PC-9 (cell line): Measurements from ENCODE around the gene ISM1. TPM values are rescaled to one million over a fixed set of nuclear protein-coding genes. Genes with fewer than 3 reads are reported as not detected.

Experiments
- BruUV-seq: library from RNA; stranded (reverse); fragments of 400-500 nt; replicated peaks from 2 replicates; lab custom pipeline; 2021; lab: Mats Ljungman, UMichigan
- CTCF ChIA-PET: fragments of 300-600 bp; sonication (Branson Sonifier 250); formaldehyde crosslinking; loops from one replicate; lab custom pipeline; 2022; ENCODE audit warnings: antibody characterized with exemption; lab: Charles Lee
- POLR2A ChIA-PET: fragments of 300-600 bp; sonication (Branson Sonifier 250); formaldehyde crosslinking; loops from one replicate; lab custom pipeline; 2022; ENCODE audit warnings: antibody characterized with exemption; ENCODE audit not compliant: unreplicated experiment; lab: Charles Lee
- DNase-seq, 2 experiments: peaks; one replicate each; pipeline versions ENCODE4 v3.0.0 to v3.0.0-alpha.2; 2015 to 2022; ENCODE audit warnings: mixed read lengths in 1 of 2
- H2AFZ ChIP-seq: fragments of 200-600 bp; sonication (generic); 2 replicates; pipeline ENCODE4 v1.8.1; 2017; ENCODE audit warnings: antibody characterized with exemption
- H3F3A ChIP-seq: fragments of 200-600 bp; sonication (generic); 2 replicates; pipeline ENCODE4 v1.8.1; 2017; ENCODE audit warnings: antibody characterized with exemption, mild to moderate bottlenecking, low read depth; ENCODE audit not compliant: insufficient read depth
- H3K27ac ChIP-seq: fragments of 200-600 bp; sonication (generic); 2 replicates; pipeline ENCODE4 v1.6.1; 2016; ENCODE audit warnings: mixed run types
- H3K27me3 ChIP-seq: fragments of 200-600 bp; sonication (generic); 2 replicates; pipeline ENCODE4 v1.6.1; 2016; ENCODE audit warnings: low read depth, mixed run types; ENCODE audit not compliant: insufficient read depth
- H3K36me3 ChIP-seq: fragments of 200-600 bp; sonication (generic); 2 replicates; pipeline ENCODE4 v1.6.1; 2016; ENCODE audit warnings: low read depth, mixed run types
- H3K4me1 ChIP-seq: fragments of 200-600 bp; sonication (generic); replicated peaks from 2 replicates; pipeline ENCODE4 v1.6.1; 2016; ENCODE audit warnings: mixed run types; ENCODE audit not compliant: insufficient read depth
- H3K4me2 ChIP-seq: fragments of 200-600 bp; sonication (generic); 2 replicates; pipeline ENCODE4 v1.6.1; 2017; ENCODE audit warnings: mixed run types
- H3K4me3 ChIP-seq: fragments of 200-600 bp; sonication (generic); 2 replicates; pipeline ENCODE4 v1.6.1; 2016; ENCODE audit warnings: mixed run types
- H3K79me2 ChIP-seq: fragments of 200-600 bp; sonication (generic); 2 replicates; pipeline ENCODE4 v1.6.1; 2017; ENCODE audit warnings: low read depth, mixed run types
- H3K9me2 ChIP-seq: fragments of 200-600 bp; sonication (generic); 2 replicates; pipeline ENCODE4 v1.8.1; 2017; ENCODE audit warnings: mild to moderate bottlenecking; ENCODE audit not compliant: insufficient read depth
- H3K9me3 ChIP-seq: fragments of 200-600 bp; sonication (generic); 2 replicates; pipeline ENCODE4 v1.8.1; 2016; ENCODE audit warnings: low read depth; ENCODE audit not compliant: insufficient read depth
- H4K20me1 ChIP-seq: fragments of 200-600 bp; sonication (generic); 2 replicates; pipeline ENCODE4 v1.8.1; 2017; ENCODE audit not compliant: insufficient read depth
- EZH2 ChIP-seq: fragments of 200-600 bp; sonication (generic); IDR thresholded peaks from 2 replicates; pipeline ENCODE4 v1.8.0; 2017; ENCODE audit warnings: antibody characterized with exemption, low read depth
- intact Hi-C: fragments of 100-400 bp; cut with micrococcal nuclease; formaldehyde crosslinking; loops from one replicate; pipeline ENCODE4 v1.10.0; 2022; ENCODE audit not compliant: unreplicated experiment
- total RNA-seq: library from RNA; stranded (reverse); gene quantifications from 2 replicates; pipeline ENCODE4 v1.2.3, GENCODE V29; 2021
- TF ChIP-seq, protein P1 (sequence below): fragments of 200-600 bp; sonication (generic); conservative IDR thresholded peaks from 2 replicates; pipeline ENCODE4 v1.6.1; 2017; ENCODE audit warnings: mixed run types, antibody characterized with exemption, mild to moderate bottlenecking, moderate library complexity

ISM1 gene
- total RNA-seq, 1 experiment from 2014 or later, result not detected

- peak in 1 of 2 experiments; percentile 17 for DNase-seq
- H3K4me3 ChIP-seq, result peak overlapping the region; percentile 62
Observed at GRCh38 chr20:13220194-13220903, 725 bp upstream of the ISM1 start.

DNA sequence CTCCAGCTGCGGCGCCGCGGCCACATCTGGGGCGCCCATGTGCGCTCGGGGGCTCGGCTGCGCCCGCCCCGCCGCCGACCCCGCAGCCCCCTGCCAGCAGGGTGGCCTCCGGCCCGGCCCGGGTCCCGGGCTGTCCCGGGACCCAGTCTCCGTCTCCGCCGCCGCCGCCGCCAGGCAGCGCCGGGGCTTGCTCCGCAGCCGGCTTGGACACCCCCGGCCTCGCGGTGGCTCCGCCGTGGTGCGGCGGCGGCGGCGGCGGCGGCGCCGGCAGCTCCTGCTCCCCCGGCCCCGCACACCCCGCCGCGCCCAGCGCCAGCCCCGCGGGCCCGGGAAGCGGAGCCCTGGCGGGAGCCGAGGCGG, 219 bp downstream of the ISM1 start:
- CTCF ChIA-PET, result interaction anchor here (0.6 kb wide), 1 partner anchor 291 kb away, joined by 5 read pairs; no protein-coding TSS in a partner anchor
- no peak for DNase-seq
- H3K4me2 ChIP-seq, result peak overlapping the region; percentile 91; the same call in 1 of the 2 replicates
- H3K79me2 ChIP-seq, result no peaks in the 10 kb centered on the region
- intact Hi-C loops, result no loop called here
- H3F3A ChIP-seq, result no peaks in the 10 kb centered on the region
- peaks cover 8% of the 10 kb centered on the region; the same call in 1 of the 2 replicates for H3K27me3 ChIP-seq
- no peak overlapping the region for H2AFZ ChIP-seq
- no peaks in the 10 kb centered on the region for H3K9me2 ChIP-seq
- H3K4me1 ChIP-seq, result no peaks in the 10 kb centered on the region
- no peaks in the 10 kb centered on the region for H3K9me3 ChIP-seq
- TF ChIP-seq, protein P1, sequence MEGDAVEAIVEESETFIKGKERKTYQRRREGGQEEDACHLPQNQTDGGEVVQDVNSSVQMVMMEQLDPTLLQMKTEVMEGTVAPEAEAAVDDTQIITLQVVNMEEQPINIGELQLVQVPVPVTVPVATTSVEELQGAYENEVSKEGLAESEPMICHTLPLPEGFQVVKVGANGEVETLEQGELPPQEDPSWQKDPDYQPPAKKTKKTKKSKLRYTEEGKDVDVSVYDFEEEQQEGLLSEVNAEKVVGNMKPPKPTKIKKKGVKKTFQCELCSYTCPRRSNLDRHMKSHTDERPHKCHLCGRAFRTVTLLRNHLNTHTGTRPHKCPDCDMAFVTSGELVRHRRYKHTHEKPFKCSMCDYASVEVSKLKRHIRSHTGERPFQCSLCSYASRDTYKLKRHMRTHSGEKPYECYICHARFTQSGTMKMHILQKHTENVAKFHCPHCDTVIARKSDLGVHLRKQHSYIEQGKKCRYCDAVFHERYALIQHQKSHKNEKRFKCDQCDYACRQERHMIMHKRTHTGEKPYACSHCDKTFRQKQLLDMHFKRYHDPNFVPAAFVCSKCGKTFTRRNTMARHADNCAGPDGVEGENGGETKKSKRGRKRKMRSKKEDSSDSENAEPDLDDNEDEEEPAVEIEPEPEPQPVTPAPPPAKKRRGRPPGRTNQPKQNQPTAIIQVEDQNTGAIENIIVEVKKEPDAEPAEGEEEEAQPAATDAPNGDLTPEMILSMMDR, result no peak
- TF ChIP-seq EZH2, result no peak
- no TSS peak for BruUV-seq
- H3K27ac ChIP-seq, result no peak overlapping the region
- no peaks in the 10 kb centered on the region for H4K20me1 ChIP-seq
- no peaks in the 10 kb centered on the region for H3K36me3 ChIP-seq
- H3K4me3 ChIP-seq, result peak overlapping the region; percentile 69; the same call in 1 of the 2 replicates
- POLR2A ChIA-PET, result no interaction called here

More at GRCh38 chr20:13220194-13220903, 725 bp upstream of the ISM1 start:
- Histone ChIP-seq H2AFZ (peak overlapping the region; percentile 79), H3K4me1 (no peaks in the 10 kb centered on the region), H3K4me2 (peak overlapping the region; percentile 91), H3K36me3 (no peaks in the 10 kb centered on the region), H3F3A (no peaks in the 10 kb centered on the region), H3K9me2 (no peaks in the 10 kb centered on the region), H3K27ac (no peak overlapping the region), H3K27me3 (peaks cover 8% of the 10 kb centered on the region; the same call in 1 of the 2 replicates), H3K79me2 (no peaks in the 10 kb centered on the region), H3K9me3 (no peaks in the 10 kb centered on the region), H4K20me1 (no peaks in the 10 kb centered on the region)
- TF ChIP-seq, protein P1, result no peak
- BruUV-seq, result no TSS peak
- ChIA-PET POLR2A (no interaction called here), CTCF (no interaction called here)
- intact Hi-C loops, result no loop called here

- no TSS peak for BruUV-seq
- Histone ChIP-seq H3K36me3 (no peaks in the 10 kb centered on the region), H3K9me2 (no peaks in the 10 kb centered on the region), H4K20me1 (no peaks in the 10 kb centered on the region), H3K4me2 (peak overlapping the region; percentile 89), H3K27ac (no peak overlapping the region), H2AFZ (peak overlapping the region; percentile 50), H3K27me3 (peaks cover 8% of the 10 kb centered on the region; the same call in 1 of the 2 replicates), H3K9me3 (no peaks in the 10 kb centered on the region), H3K4me3 (peak overlapping the region; percentile 69), H3K79me2 (no peaks in the 10 kb centered on the region), H3K4me1 (no peaks in the 10 kb centered on the region), H3F3A (no peaks in the 10 kb centered on the region)
- ChIA-PET CTCF (interaction anchor here (0.6 kb wide), 1 partner anchor 292 kb away, joined by 5 read pairs; no protein-coding TSS in a partner anchor), POLR2A (no interaction called here)
- TF ChIP-seq EZH2, result no peak
- TF ChIP-seq, protein P1, result no peak; the same call in 1 of the 2 replicates
- intact Hi-C loops, result no loop called here
- DNase-seq, result peak; percentile 43 to 64
Observed at GRCh38 chr20:13221673-13222318, 722 bp downstream of the ISM1 start.
